Right ventricle myocardium inferior (tissue), 1 donor: ENCODE results near the gene FMNL2. TPM values are rescaled to one million over a fixed set of nuclear protein-coding genes. Genes with fewer than 3 reads are reported as not detected.

Experiments
- ATAC-seq: fragments of 200-7000 bp; cut with Tn5 transposase; one replicate; pipeline ENCODE4 v1.9.1; 2020; ENCODE audit warnings: mild to moderate bottlenecking, moderate library complexity
- DNase-seq: peaks from one replicate; pipeline ENCODE4 v3.0.0; 2021; ENCODE audit errors: missing footprints
- intact Hi-C: fragments of 100-400 bp; cut with DNase I; formaldehyde crosslinking; loops from one replicate; pipeline ENCODE4 v1.11.0; 2022
- total RNA-seq: library from RNA; stranded (reverse); fragmentation: NEBNext Ultra II Directional; extraction: Animal tissue kit (Norgen Biotek cat#: 25700); gene quantifications from one replicate; pipeline ENCODE4 v1.2.1, GENCODE V29; 2021
- donor health status: DM: no; HTN: yes; CAD: no; lungs with severe emphysema.

The FMNL2 gene
- total RNA-seq, 1 donor from 2014 or later = 7.2 TPM

- no peak for ATAC-seq
- DNase-seq = no peak
- intact Hi-C loops = no loop called here
Measured at GRCh38 chr2:152651834-152652233, 316.9 kb downstream of the FMNL2 start.

GRCh38 chr2:152655880-152656279, 320.9 kb downstream of the FMNL2 start:
- ATAC-seq = no peak
- intact Hi-C loops = no loop called here
- DNase-seq = no peak

GRCh38 chr2:152657043-152657442, 322.1 kb downstream of the FMNL2 start:
- no peak for ATAC-seq
- DNase-seq = no peak
- intact Hi-C loops = no loop called here

- ATAC-seq (no peak), DNase-seq (no peak)
- intact Hi-C loops = no loop called here
Measured at GRCh38 chr2:152658221-152658620, 323.2 kb downstream of the FMNL2 start.

GRCh38 chr2:152661076-152661475, 326.1 kb downstream of the FMNL2 start:
- intact Hi-C loops = no loop called here
- ATAC-seq = no peak
- no peak for DNase-seq

- ATAC-seq (no peak), DNase-seq (peak; percentile 48)
- intact Hi-C loops = no loop called here
Measured at GRCh38 chr2:152664725-152665124, 329.8 kb downstream of the FMNL2 start.

GRCh38 chr2:152674334-152674733, 339.4 kb downstream of the FMNL2 start:
- no peak for DNase-seq
- intact Hi-C loops = no loop called here
- ATAC-seq = no peak

GRCh38 chr2:152676461-152676860, 341.5 kb downstream of the FMNL2 start:
- intact Hi-C loops = no loop called here
- ATAC-seq (no peak), DNase-seq (no peak)

- intact Hi-C loops = no loop called here
- ATAC-seq = no peak
Measured at GRCh38 chr2:152678808-152679207, 343.8 kb downstream of the FMNL2 start.

GRCh38 chr2:152682663-152683062, 347.7 kb downstream of the FMNL2 start:
- DNase-seq (no peak), ATAC-seq (no peak)
- intact Hi-C loops = no loop called here

More at GRCh38 chr2:152678808-152679207, 343.8 kb downstream of the FMNL2 start:
- DNase-seq = no peak

GRCh38 chr2:152683400-152683799, 348.4 kb downstream of the FMNL2 start:
- DNase-seq (no peak), ATAC-seq (no peak)
- intact Hi-C loops = no loop called here

- ATAC-seq = no peak
- intact Hi-C loops = no loop called here
- DNase-seq = no peak
Measured at GRCh38 chr2:152686321-152686720, 351.3 kb downstream of the FMNL2 start.

- intact Hi-C loops = no loop called here
- ATAC-seq = no peak
Measured at GRCh38 chr2:152693033-152693432, 358.1 kb downstream of the FMNL2 start.

GRCh38 chr2:152694161-152694661, 359.2 kb downstream of the FMNL2 start:
- no peak for ATAC-seq
- intact Hi-C loops = no loop called here
- DNase-seq = no peak

More at GRCh38 chr2:152693033-152693432, 358.1 kb downstream of the FMNL2 start:
- no peak for DNase-seq

- DNase-seq (no peak), ATAC-seq (no peak)
- intact Hi-C loops = no loop called here
Measured at GRCh38 chr2:152695763-152696162, 360.8 kb downstream of the FMNL2 start.

GRCh38 chr2:152696476-152696875, 361.5 kb downstream of the FMNL2 start:
- DNase-seq (no peak), ATAC-seq (no peak)
- intact Hi-C loops = no loop called here

Other genes with a start within 250 kb of the FMNL2 start
- gene CACNB4, start 236.1 kb upstream of the FMNL2 start, total RNA-seq = 0.35 TPM
- 27.0 TPM for gene STAM2, start 159.4 kb upstream of the FMNL2 start, total RNA-seq